KBM-7 (cell line): ENCODE results near the gene TMEM231.
"Not testable (repeated sequence)": the region's sequence is repeated elsewhere in the genome, so short reads cannot be mapped to it uniquely, and the experiment has no call there.

Source experiments
- DNase-seq: peaks from one replicate; pipeline ENCODE4 v3.0.0-alpha.2; 2015
- in situ Hi-C: fragments of 300-500 bp; cut with MboI; formaldehyde crosslinking; loops from 2 replicates; pipeline ENCODE4 v1.14.3; 2020; ENCODE audit warnings: low sequenced_read_pairs, low pct_unique_long_range_greater_than_20kb, mixed read lengths

Gene TMEM231

DNA sequence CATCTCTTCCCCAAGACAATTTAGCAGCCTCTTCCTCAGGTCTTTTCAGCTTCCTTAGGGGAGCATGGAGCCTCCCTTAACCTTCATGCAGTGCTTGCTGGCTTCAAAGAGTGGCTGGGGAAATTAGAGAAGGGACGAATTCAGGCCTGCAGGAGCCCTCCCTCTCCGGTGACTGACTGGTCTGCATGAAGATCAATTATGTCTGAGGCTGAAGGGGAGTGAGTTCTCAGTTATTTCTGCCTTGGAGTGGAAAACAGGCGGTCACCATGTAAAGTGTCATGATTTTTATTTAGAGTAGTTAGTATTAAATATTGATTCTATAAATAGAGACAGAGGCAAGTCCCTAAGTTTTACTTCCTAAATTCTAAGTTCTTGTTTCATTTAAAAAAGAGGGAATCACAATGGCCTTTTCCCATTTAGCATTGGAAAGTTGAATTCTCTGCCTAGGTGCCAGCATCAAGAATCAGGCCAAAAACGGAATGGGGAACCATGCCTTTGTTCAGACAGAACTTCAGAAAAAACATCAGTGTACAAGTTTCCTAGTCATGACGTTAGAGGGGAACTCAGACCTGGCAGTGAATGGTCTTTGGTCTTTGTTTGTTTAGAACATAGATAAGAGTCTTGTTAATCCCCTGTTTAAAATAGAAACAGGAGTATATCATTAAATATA lies 14.5 kb upstream of the TMEM231 start:
- in situ Hi-C loops: no loop called here
- no peak for DNase-seq

DNA sequence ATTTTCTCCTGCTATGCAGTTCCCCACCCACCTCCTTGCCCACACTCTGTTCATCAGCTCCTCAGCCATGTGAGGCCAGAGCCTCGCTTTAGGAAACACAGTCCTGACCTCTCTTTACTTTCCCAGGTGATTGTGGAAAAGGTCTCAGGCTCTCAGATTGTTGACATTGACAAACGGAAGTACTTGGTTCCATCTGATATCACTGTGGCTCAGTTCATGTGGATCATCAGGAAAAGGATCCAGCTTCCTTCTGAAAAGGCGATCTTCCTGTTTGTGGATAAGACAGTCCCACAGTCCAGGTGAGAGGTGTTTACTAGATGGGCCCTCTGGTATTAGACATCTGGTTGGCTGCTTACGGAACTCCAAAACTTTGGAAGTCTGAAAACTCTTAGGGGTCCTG lies 11.9 kb upstream of the TMEM231 start:
- in situ Hi-C loops: no loop called here
- no peak for DNase-seq

DNA sequence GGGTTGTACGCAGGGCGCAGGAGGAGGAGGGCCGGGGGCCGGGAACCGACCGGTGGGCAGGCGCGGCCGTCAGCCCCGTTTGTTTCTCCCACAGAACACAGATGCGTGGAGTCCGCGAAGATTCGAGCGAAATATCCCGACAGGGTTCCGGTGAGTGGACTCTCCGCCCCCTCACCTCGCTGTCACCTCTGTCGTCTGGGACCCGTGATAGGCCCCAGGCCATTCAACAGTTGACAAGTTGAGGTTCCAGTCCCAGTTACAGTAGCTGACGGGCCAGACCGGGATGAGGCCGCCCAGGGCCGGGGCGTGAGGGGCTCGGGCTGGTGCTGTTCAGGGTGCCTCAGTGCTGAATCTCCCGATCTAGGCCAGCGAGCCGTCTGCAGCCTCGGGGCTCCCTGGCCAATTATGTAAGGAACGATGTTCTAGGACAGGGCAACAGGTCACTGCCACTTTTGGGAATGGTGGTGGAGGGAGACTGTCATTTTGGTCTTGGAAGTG lies 10.8 kb upstream of the TMEM231 start:
- peak; percentile 8 for DNase-seq
- in situ Hi-C loops: no loop called here

DNA sequence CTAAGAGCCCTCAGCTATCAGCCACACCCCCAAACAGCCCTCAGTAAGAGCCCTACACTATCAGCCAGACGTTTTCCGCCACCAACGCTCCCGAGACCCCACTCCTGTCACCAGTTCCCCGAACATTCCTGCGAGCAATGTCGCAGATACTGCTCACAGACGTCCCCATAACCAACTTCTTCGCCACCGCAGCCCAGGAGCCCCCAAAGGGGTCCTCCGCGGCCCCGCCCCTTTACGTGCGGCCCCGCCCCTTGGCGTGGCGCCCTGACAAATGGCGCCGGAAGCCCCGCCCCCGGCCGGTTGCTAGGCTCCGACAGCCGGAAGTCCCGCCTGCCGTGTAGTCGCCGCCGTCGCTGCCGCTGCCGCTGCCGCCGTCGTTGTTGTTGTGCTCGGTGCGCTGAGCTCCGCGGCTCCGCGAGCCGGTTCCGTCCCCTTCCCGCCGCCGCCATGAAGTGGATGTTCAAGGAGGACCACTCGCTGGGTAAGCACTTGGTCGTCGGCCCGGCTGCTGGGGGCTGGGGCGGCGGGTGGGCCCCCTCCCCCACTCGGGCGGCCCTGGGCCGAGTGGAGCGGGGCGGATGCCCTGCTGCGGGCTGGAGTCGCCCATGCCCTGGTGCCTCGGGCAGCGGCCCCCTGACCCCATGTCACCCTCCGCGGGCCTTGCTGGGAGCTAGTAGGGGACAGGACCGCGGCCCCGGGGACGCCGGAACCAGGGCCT lies 10.1 kb upstream of the TMEM231 start, which contains the start of gene GABARAPL2:
GABARAPL2 (plus strand) TSS at position 340 of the 718 bp plus-strand sequence; CDS start at position 448, 108 bp downstream.
- peak; percentile 84 for DNase-seq
- in situ Hi-C loops: no loop called here

DNA sequence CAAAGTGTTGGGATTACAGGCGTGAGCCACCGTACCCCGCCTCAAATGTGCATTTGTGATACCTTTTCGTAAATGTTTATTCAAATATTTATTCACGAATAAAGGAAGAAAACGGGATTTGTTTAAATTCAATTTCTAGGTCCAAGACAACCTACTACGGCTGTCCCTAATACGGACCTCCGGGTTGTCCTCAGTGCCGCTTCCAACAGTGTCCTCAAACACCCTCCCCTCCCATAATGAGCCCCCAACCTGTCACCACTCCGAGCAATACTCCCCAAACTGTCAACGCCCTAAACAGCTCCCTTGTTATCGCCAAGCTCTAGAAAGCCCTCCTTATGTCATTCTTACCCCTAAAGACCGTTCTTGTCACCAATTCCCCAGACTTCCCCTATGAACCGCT lies 9.6 kb upstream of the TMEM231 start:
- no peak for DNase-seq
- in situ Hi-C loops: no loop called here

DNA sequence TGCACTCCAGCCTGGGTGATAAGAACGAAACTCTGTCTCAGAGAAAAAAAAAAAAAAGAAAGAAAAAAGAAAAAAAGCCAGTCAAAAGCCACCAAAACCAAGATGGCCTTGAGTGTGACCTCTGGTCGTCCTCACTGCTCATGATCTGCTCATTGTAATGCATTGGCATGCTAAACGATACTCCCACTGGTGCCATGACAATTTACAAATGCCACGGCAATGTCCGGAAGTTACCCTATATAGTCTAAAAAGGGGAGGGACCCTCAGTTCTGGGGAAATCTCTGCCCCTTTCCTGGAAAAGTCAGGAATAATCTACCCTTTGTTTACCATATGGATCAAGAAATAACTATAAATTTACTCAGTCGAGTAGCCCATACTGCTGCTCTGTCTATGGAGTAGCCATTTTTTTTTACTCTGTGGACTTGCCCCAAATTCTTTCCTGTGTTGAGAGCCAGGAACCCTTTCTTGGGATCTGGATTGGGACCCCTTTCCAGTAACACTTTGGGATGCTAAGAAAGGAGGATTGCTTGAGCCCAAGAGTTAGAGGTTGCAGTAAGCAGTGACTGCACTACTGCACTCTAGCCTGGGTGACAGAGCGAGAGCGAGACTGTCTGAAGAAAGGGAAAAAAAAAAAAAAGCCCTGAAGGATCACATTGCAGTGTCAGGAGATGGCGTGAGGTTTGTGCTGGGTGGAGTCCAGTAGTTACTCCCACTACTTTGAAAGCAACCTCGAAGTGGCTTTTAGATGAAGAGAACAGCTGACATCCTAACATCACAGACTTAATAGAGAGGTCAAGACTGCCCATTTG lies 3.7 kb upstream of the TMEM231 start:
- in situ Hi-C loops: no loop called here
- DNase-seq: peak; percentile 19

DNA sequence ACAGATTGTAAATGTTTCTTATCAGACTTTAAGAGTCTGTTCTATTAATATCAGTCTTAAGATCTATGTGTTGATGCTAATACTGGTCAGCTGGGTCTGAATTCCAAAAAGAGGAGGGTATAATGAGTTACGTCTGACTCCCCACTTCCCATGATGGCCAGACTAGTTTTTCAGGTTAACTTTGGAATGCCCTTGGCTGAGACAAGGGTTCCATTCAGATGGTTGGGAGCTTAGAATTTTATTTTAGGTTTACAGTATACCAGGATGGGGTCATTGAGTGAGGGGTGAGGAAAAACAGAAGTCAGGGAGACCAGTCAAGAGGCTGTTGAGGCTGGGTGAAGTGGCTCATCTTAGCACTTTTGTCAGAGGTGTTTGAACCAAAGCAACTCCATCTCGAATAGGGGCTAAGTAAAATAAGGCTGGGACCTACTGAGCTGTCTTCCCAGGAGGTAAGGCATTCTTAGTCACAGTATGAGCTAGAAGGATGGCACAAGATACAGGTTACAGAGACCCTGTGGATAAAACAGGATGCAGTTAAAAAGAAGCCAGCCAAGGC lies 2.9 kb upstream of the TMEM231 start:
- in situ Hi-C loops: no loop called here
- DNase-seq: no peak

DNA sequence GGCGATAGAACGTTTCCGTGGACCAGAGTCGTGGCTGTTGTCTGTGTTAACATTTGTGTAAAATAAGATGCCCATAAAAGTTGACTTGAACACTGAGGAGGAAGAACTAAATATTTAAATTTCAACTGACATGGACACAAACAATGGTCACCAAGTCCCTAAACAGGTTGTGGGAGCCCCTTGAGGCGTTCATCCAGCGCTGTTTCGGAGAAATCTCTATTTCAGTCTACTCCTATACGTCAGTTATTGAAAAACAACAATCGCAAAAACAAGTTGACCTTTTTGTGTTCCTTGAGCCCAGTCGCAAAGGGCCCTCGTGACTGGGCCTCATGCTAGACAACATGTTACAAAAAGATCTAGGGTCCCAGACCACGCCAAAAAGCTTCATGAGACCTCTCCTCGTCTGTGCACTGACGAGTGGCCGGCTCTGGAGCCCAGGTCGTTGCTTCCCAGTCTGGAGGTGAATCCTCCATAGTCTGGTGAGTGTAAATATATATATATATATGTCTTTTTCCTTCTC lies 439 bp upstream of the TMEM231 start:
- in situ Hi-C loops: no loop called here
- no peak for DNase-seq

DNA sequence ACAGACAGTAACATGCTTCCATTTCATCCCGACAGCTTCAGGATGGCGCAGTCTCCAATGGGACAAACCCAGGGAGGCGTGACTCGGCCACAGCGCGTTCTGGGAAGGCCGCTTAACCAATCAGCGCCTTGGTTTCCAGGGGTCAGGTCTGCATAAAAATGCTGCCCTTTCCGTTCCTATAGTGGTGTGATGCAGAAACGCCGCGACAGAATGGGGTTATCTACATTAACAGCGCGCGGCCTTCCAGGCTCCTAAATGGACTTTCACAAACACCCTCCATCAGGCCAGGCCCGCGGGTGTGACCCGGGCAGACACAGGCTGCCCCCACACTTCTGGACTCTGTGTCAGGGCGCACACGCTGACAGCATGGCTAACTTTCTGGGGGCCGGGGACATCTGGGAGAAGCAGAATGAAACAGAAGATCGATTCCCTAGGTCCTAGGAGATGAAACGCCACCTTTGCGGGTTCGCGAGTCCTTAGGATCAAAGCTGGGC lies 792 bp downstream of the TMEM231 start:
- in situ Hi-C loops: no loop called here
- DNase-seq: peak; percentile 16

DNA sequence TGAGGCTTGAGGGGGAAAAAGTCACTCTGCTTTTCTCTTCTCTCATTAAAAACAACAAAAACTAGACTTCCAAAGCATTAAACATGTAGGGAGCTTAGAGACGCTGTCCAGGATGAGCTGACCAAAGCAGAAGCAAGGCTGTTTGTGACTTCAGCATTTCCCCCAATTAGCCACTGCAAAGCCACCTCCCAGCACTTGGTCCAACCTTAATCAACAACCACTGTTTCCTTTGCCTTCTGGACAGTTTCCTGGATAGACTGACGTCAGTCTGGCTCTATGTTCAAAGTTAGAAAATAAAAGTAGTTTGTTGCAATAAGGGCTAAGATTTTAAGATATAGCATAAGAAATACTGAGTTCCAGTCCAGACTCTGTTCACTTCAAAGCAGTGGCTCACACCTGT lies 3.1 kb downstream of the TMEM231 start:
- no peak for DNase-seq
- in situ Hi-C loops: no loop called here

DNA sequence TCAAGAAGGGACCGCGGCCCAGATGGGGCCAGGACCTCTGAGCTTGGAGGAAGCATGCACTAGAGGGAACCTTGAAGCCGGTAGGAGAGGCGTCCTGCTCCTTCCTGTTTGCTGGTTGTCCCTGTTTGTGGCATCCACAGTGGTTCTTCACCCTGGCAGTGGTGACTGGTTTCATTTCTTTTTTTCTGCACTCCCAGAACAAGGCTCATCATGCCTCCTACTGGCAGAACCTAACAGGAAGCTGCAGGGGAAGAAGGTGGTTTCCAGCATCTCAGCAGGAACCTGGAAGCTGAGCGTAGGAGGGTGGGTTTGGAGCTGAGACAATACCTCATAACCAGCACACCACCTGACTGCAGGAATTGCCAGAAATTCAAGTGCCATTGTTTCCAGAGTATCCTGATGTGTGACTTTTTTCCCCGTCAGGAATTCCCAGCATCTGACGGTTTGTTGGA lies 5.8 kb downstream of the TMEM231 start:
- in situ Hi-C loops: no loop called here
- peak; percentile 87 for DNase-seq

DNA sequence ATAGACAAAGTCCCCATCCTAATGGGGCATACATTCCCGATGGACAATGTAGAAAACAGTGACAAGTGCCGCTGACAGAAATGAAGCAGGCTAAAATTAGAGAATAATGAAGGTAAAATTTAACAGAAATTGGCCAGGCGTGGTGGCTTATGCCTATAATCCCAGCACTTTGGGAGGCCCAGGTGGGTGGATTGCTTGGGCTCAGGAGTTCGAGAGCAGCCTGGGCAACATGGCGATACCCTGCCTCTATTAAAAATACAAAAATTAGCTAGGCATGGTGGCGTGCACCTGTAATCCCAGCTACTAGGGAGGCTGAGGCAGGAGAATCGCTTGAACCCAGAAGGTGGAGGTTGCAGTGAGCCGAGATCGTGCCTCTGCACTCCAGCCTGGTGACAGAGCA lies 7.6 kb downstream of the TMEM231 start:
- DNase-seq, in situ Hi-C loops: not testable (repeated sequence)

DNA sequence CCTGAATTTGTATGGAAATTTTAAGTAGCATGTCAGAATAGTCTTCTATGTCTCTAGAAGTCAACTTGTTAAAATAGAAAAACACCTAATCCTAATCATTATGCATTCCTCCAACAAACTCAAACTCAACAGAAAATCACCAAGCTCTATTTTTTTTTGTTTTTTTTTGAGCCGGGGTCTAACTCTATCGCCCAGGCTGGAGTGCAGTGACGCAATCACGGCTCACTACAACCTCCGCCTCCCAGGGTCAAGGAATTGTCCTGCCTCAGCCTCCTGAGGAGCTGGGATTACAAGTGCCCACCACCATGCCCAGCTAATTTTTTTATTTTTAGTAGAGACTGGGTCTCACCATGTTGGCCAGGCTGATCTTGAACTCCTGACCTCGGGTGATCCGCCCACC lies 9.8 kb downstream of the TMEM231 start:
- DNase-seq: no peak
- in situ Hi-C loops: no loop called here

DNA sequence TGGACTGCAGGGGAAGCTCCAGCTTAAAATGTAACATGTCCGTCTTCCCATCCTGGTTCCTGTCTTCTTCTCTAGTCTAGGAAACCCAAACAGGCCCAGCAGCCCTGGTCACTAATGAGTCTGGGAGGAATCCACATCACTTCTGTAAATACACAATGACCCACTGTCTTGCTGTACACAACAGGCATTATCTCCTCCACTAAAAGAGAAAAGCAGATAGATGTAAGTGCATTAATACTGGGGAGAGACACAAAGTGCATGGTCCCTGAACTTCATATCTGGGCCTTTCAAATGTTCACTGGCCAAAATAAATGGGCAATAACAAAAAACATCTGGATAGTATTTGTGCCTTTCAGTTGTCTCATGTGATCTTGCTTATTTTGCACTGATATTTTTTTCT lies 10.2 kb downstream of the TMEM231 start:
- in situ Hi-C loops, DNase-seq: not testable (repeated sequence)

DNA sequence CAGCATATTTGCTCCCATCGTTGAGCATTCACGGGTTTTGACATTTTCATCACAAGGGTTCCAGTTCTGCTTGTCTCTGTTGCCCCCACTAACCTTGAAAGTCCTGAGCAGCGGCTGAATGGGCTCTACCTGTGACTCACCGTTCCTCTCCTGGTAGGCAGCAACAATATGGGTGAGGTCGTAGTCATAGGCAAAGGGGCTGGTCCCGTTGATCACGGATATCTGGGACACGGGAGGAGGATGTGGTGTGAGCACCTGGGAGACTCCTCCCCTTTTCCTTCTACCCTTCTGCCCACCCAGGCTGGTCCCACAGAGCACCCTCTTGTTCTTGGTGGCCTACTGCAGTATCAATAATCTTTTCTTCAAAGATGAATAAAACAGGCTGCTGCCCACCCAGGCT lies 13.6 kb downstream of the TMEM231 start:
- DNase-seq, in situ Hi-C loops: not testable (repeated sequence)

DNA sequence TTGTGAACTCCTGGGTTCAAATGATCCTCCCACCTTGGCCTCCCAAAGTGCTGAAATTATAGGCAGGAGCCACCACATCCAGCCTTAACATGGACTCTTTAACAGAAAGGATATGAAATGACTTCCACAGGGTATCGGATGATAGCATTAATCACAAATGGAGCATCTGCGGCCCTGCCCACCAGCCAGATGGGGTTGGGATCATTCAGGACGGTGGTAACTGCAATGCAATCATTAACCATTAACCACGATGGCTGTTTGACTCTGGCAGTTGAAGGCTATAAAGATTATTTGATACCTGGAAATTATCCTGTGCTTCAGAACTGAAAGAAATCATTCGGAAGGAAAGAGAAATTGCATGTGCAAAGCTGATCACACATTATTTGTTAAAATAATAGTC lies 14.8 kb downstream of the TMEM231 start:
- DNase-seq: no peak
- in situ Hi-C loops: no loop called here

DNA sequence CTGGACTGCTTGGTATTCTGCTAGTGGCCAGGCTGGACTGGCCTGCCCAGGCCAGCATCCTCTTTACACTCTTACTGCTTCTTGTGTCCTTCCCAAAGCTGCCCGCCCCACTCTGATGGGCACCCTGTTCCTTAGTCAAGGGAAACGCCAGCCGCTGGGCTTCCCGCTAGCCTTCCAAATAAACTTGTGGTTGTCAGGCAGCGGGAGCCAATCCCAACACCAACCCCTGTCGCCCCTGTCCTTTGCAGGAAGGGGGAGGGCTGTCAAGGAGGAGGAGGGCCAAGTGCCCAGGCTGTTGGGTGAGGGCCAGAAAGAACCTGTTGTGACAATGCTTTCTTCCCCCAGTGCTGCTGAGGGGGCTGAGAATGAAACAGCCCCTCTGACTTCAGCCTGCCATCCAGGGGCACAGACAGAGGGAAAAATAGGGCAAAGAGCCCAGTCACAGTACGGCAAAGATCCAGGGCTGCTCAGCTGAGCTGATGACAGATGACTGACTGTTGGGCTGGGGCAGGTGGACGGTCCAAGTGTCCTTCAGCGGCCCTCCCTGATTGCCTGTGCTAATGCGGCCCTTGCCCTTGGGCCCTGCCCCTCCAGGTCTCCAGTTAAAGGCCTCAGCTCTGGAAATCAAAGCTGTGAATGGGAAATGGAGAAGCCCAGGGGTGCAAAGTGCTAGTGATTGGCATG lies 17.0 kb downstream of the TMEM231 start:
- DNase-seq, in situ Hi-C loops: not testable (repeated sequence)

DNA sequence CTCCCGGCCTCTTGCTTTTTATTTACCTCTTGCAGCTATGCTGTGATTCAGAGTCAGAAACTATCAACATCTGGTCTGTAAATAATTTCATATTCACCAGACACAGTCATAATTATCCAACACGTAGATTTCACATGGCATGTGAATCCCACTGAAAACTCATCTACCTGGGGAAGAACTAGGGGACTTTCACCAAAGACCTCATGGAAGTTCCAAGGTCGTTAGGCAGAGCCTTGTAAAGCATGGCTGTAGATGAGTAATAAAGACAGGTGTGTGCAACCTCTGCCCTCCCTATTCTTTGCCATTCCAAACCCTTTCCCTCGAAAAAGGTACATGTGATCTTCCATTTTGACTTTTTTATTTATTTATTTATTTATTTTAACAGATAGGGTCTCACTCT lies 18.3 kb downstream of the TMEM231 start:
- in situ Hi-C loops: no loop called here
- DNase-seq: no peak

DNA sequence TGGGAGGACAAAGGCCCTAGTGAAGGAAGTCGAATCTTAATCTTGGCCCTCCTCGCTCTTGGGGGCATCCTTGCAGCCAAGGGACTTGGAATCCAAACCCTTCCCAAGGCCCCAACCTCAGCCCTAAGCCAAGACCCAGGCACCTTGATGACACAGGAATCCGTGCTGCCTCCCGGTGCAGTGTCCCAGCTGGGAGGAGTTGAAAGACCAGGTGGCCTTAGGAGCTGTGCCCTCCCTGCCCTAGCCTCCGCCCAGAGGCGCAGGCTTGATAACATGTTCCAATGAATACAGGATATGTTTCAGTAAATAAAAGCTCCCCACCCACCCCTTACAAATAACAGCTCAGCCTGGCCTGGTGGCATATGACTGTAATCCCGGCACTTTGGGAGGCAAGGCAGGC lies 20.2 kb downstream of the TMEM231 start, which contains the start of gene CHST5:
CHST5 (minus strand) TSS at position 208 of the 400 bp plus-strand sequence. CDS start 5,724 bp downstream, outside the sequence.
- in situ Hi-C loops: no loop called here
- DNase-seq: no peak
